ENCODE measurements around the gene FAM3C. TPM values are rescaled to one million over a fixed set of nuclear protein-coding genes. Genes with fewer than 3 reads are reported as not detected.
"Not testable (repeated sequence)": the region's sequence is repeated elsewhere in the genome, so short reads cannot be mapped to it uniquely, and the experiment has no call there.

The FAM3C gene, protein sequence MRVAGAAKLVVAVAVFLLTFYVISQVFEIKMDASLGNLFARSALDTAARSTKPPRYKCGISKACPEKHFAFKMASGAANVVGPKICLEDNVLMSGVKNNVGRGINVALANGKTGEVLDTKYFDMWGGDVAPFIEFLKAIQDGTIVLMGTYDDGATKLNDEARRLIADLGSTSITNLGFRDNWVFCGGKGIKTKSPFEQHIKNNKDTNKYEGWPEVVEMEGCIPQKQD
- 6.0 and 14.1 TPM in 2 replicates for total RNA-seq (2014; rRNA removed; shearing (Covaris generic))

DNA sequence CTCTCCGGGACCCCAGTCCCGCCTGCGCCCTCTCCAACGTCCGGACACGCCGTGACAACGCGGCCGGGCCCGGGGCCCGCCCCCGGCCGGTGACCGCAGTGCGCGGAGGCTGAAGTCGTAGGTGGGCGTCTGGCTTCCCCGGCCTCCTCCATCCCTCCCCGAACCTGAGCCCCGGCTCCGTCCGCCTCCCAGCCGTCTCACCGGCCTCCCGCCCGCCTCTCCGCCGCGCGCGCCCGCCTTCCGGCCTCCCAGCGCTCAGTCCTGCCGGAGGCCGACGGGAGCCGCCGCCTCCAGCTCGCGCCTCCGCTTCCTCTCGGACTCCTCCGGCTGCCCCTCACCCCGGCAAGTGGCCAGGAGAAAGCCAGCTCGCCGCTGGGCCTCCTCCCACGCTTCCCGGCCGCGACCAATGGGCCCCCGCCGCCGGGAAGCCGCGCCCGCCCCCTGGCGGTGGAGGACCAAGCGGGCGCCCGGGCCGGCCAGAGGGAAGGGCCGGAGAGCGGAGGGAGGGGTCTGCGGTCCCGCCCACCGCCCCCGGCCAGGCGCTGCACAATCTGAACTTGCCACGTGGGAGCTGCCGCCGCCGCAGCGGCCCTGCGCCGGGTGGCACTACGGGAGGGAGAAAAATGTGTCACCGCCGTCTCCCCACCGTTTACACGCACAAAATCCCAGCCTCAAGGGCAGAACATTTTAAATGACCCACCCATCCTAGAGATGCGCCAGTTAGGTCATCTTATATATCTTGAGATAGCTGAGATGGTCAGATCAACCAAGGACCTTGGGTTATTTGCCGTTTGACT lies at the start of gene FAM3C:
Gene FAM3C (minus strand): TSS at position 348 of the 797 bp plus-strand sequence. CDS start 13,339 bp downstream, outside the sequence.
- in situ Hi-C loops (cut with HindIII; ENCODE audit: low sequenced_read_pairs), result no loop called here

DNA sequence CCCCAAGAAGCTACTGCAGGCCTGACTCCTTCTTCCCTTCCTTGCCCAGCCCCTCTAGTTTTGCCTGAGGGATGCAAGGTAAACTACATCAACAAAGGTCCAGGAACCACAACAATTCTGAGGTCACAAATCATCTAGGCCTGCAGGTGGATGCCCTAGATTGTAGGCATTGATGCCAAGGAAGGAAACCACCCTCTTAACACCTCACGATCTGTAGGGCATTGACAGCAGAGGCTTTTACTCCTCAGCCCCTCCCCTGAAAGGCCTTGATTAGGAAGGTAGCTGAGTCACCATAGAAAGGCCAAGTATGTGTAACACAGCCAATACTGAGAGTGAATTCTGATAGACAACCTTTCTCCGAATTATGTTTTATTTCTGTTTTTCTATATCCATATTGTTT lies 46.7 kb upstream of the FAM3C start:
- in situ Hi-C loops (cut with HindIII; ENCODE audit: low sequenced_read_pairs), result no loop called here
- no peak for DNase-seq (ENCODE audit: low spot score)

More for the DNA sequence above, at the start of gene FAM3C:
- peak; percentile 88 for DNase-seq (ENCODE audit: low spot score)

DNA sequence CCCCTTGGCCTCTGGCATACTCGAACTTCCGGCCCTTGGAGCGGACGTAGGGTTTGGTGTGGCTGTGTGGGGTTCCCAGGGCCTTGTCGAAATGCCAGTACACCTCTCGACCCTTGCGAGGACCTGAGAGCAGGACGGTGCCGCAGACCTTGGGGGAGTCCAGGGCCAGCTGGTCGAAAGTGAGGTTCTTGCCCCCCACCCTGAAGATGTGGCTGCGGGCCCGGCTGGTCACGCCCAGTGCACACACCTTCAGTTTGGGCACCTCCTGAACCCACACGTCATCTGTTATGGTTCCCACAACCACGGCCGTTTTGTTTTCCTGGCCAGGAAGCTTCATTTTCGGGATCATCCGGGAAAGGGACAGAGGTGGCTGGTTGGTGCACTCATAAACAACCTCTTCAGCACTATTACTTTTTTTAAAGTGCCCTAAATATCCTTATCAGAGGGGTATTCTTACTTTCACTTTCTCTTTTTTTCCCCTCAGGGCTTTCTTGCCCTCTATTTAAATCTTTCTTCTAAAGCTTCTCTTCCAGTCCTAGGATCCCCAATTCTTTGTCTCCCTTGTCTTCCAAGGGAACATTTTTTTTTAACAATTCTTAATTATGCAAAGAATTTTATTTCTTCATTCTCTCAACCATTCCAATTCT lies 44.9 kb upstream of the FAM3C start:
- DNase-seq (ENCODE audit: low spot score), result no peak
- in situ Hi-C loops (cut with HindIII; ENCODE audit: low sequenced_read_pairs), result no loop called here

DNA sequence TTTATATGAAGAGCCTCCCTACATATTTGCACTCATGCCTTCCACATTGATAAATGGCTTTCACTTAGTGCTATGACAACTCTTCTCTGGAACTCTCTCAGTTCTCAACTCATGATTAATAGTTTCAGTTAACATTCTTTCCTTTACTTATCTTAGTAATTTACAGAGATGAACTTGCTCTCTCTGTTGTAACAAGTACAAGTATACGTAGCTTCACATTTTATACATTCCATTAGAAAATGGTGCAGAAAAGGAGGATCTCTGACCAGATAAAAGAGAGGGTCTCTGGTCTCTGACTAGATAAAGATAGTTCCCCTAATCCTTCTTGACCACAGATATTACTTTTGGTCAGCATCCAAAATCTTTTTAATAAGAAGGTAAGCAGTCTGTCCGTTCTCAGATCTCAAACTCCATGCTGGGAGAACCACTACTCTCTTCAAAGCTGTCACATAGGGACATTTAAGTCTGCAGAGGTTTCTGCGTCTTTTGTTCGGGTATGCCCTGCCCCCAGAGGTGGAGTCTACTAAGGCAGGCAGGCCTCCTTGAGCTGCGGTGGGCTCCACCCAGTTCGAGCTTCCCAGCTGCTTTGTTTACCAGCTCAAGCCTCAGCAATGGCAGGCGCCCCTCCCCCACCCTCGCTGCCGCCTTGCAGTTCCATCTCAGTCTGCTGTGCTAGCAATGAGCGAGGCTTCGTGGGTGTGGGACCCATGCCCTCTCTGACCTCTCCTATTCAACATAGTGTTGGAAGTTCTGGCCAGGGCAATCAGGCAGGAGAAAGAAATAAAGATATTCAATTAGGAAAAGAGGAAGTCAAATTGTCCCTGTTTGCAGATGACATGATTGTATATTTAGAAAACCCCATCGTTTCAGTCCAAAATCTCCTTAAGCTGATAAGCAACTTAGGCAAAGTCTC lies 42.2 kb upstream of the FAM3C start:
- DNase-seq (ENCODE audit: low spot score), result not testable (repeated sequence)

DNA sequence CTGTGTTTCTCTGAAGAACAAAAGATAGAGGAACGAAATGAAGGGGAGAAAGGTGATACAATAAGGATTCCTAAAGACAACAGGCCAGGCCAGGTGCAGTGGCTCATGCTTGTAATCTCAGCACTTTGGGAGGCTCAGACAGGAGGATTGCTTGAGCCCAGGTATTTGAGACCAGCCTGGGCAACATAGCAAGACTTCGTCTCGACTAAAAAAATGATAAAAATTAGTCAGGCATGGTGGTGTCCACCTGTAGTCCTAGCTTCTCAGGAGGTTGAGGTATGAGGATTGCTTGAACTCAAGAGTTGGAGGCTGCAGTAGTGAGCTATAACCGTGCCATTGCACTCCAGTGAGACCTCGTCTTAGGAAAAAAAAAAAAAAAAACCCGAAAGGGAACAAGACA lies 41.4 kb upstream of the FAM3C start:
- no peak for DNase-seq (ENCODE audit: low spot score)
- in situ Hi-C loops (cut with HindIII; ENCODE audit: low sequenced_read_pairs), result no loop called here

More for the DNA sequence above, 42.2 kb upstream of the FAM3C start:
- in situ Hi-C loops (cut with HindIII; ENCODE audit: low sequenced_read_pairs), result not testable (repeated sequence)

DNA sequence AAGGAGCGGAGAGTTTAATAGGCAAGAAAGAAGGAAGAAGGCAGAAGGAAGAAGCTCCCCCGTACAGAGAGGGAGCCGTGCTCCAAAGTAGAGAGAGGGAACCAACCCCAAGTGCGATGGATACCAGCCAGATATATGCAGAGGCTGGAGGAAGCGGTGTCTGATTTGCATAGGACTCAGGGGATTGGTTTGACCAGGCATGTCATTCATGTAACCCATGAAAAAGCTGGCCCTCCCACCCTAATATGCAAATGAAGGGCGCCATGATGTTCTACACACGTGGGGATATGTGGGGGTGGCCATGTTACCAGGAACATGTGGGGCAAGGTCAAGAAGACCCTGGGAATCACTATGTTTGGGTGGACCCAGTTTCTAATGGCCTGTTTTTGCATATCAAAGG lies 40.6 kb upstream of the FAM3C start:
- no peak for DNase-seq (ENCODE audit: low spot score)
- in situ Hi-C loops (cut with HindIII; ENCODE audit: low sequenced_read_pairs), result no loop called here

DNA sequence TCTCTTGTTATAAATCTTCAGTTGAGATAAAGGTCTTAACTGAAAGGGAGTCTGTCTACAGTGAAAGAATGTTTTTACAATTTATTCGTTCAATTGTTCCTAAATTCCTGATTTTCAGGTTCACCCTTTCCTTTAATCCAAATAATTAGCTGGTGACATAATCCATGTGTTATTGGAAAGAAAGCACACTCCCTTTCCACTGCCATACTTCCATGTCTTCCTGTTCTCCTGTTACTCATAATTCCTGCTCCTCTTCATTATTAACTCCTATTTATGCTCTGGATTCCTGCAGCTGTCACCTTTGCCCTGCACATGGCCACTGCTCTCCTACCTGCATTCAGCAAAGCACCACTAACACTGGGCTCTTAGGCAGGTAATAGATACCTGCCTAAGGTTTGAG lies 40.0 kb upstream of the FAM3C start:
- DNase-seq (ENCODE audit: low spot score), result no peak
- in situ Hi-C loops (cut with HindIII; ENCODE audit: low sequenced_read_pairs), result no loop called here

DNA sequence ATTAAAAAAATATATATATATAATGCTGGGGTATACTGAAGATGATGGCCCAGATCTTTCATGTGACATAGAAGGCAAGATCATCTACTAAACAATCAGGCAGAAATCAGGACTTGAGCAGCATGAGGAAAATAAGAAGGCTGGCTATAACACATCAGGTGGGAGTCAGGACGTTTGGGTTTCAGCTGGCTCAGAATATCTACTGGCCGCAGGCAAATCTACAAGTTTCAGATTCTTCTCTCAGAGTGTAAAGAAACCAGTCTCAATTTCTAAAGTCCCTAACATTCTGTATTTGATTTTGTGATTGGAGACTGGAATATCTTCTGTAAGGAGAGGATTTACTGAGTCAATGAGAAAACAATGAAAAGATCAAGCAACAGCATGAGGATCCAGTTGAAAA lies 37.7 kb upstream of the FAM3C start:
- in situ Hi-C loops (cut with HindIII; ENCODE audit: low sequenced_read_pairs), result no loop called here
- no peak for DNase-seq (ENCODE audit: low spot score)

DNA sequence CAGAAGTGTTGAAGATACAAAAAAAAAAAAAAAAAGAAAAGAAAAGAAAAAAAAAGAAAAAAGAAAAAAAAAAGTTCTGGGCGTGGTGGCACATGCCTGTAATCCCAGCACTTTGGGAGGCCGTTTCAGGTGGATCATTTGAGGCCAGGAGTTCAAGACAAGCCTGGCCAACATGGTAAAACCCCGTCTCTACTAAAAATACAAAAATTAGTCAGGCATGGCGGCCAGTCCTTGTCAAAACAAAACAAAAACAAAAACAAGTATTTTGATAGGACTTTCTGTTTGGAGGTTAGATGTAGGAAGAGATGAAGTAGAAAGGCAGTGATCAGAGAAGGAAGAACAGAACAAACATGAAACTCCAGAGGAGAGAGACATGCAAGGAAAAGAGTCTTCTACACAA lies 36.4 kb upstream of the FAM3C start:
- DNase-seq (ENCODE audit: low spot score); in situ Hi-C loops (cut with HindIII; ENCODE audit: low sequenced_read_pairs): not testable (repeated sequence)

DNA sequence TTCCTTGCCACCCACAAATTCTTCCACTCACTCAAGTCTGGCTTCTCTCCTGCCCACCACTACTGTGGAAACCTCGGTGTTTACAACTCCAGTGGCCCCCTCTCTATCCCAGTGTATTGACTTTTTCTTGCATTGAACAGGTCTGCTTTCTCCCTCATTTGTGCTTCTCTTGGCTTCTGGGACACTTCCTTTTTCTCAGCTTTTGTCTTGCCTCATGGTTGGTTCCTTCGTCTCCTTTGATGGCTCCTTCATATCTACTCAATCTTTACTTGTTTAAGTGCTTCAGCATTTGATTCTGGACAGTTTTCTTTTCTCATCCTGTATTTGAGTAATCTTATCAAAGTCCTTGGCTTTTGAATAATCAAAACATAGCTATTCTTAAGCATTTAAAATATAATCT lies 35.9 kb upstream of the FAM3C start:
- in situ Hi-C loops (cut with HindIII; ENCODE audit: low sequenced_read_pairs), result no loop called here
- DNase-seq (ENCODE audit: low spot score), result no peak

DNA sequence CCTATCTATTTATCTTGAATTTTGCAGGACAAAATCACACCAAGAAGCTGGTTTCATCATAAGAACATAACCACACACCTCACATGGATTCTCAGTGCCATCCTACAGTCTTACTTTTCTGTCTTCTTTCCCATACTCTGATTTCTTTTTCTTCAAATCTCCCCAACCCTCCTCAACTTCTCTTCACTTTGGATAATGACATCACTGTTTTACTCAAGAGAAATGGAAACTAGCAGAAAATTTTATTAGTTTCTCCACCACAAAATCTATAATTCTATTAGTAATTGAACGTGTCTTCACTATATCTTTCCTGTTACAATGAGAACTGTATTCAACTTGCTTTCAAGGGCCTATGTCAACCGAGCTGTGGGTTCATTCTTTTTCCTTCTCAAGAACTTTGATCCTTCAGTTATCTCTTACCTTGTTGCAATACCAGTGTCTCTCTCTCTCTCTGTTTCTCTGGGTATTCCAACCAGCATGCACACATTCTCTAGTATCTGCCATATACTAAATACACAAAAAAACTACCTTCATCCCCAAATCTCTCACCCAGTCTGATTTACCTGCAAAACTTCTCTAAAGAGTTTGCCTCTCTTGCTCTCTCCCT lies 35.4 kb upstream of the FAM3C start:
- in situ Hi-C loops (cut with HindIII; ENCODE audit: low sequenced_read_pairs), result no loop called here
- no peak for DNase-seq (ENCODE audit: low spot score)

DNA sequence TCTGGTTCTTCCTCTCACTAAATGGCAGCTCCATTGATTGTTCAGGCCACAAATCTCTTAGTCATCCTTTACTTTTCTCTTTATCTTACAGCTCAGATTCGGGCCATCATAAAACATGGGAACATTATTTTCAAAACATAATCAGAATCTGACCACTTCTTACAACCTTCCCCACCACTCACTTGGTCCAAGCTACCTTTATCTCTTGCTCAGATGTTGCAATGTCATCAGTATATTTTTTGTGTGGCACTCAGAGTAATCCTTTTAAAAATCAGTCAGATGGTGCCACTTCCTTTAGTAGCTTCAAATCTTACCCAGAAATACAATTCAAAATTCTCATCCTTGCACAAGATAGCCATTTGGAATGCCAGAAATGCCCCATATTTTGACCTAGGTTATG lies 34.5 kb upstream of the FAM3C start:
- DNase-seq (ENCODE audit: low spot score), result no peak
- in situ Hi-C loops (cut with HindIII; ENCODE audit: low sequenced_read_pairs), result no loop called here

DNA sequence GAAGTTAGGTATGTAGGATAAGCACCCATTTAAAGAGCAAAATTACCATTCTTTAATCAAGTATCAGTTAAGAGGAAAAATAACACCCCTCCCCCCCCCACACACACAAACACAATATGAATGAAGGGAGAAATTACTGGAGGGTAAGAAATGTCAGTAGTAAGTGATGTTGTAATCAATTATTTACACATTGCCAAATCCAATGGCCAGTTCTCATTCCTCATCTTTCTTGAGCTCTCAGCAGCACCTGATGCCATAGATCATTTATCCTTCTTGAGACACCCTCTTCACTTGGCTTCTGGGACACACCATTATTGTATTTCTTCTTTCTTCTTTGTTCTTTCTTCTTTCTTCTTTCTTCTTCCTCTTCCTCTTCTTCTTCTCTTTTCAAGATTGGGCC lies 33.7 kb upstream of the FAM3C start:
- in situ Hi-C loops (cut with HindIII; ENCODE audit: low sequenced_read_pairs), result no loop called here
- DNase-seq (ENCODE audit: low spot score), result no peak

DNA sequence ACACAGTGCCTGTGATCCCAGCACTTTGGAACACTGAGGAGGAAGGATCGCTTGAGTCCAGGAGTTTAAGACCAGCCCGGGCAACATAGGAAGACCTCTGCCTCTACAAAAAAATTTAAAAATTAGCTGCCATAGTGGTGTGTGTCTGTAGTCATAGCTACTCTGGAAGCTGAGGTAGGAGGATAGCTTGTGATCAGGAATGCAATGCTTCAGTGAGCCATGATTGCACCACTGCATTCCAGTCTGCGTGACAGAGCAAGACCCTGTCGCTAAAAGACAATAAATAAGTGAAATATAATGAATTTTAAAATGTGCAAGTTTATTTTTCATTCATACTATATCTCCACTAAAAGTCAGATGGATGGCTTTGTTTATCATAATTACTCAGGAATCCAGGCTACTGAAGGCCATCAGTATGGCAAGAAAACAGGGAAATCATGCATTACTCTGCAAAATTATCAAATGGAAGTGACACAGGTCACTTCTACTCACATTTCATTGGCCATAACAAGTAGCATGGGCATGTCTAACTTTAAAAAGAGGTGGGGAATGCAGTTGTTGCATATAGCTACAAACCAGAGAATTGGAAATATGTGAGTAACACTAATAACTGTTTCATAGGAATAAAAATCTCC lies 32.9 kb upstream of the FAM3C start:
- DNase-seq (ENCODE audit: low spot score), result no peak
- in situ Hi-C loops (cut with HindIII; ENCODE audit: low sequenced_read_pairs), result no loop called here

DNA sequence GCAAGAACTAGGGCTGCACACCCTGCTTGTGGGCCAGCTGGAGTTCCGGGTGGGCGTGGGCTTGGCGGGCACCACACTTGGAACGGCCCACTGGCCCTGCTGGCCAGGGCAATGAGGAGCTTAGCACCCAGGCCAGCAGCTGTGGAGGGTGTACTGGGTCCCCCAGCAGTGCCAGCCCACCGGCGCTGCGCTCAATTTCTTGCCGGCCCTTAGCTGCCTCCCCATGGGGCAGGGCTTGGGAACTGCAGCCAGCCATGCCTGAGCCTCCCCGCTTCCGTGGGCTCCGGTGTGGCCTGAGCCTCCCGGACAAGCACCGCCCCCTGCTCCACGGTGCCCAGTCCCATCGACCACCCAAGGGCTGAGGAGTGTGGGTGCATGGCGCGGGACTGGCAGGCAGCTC lies 25.6 kb upstream of the FAM3C start:
- in situ Hi-C loops (cut with HindIII; ENCODE audit: low sequenced_read_pairs), result not testable (repeated sequence)

DNA sequence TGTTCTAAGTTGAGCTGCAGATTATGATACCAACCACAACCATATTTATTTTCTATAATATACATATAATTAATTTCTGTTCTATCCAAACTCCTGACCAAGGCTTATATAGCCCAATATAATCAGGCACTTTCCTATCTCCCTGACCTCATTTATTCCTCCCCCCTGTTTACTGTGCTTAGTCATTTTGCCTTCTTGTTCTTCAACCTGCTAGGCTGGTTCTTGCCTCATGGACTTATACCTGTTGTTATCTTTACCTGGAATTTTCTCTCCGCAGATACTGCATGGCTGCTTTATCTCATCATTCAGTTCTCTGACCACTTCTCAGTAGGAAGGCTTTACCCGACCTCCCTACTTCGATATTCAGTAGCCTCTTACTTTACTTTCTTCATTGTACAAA lies 24.9 kb upstream of the FAM3C start:
- in situ Hi-C loops (cut with HindIII; ENCODE audit: low sequenced_read_pairs), result no loop called here
- DNase-seq (ENCODE audit: low spot score), result no peak

More for the DNA sequence above, 25.6 kb upstream of the FAM3C start:
- not testable (repeated sequence) for DNase-seq (ENCODE audit: low spot score)

DNA sequence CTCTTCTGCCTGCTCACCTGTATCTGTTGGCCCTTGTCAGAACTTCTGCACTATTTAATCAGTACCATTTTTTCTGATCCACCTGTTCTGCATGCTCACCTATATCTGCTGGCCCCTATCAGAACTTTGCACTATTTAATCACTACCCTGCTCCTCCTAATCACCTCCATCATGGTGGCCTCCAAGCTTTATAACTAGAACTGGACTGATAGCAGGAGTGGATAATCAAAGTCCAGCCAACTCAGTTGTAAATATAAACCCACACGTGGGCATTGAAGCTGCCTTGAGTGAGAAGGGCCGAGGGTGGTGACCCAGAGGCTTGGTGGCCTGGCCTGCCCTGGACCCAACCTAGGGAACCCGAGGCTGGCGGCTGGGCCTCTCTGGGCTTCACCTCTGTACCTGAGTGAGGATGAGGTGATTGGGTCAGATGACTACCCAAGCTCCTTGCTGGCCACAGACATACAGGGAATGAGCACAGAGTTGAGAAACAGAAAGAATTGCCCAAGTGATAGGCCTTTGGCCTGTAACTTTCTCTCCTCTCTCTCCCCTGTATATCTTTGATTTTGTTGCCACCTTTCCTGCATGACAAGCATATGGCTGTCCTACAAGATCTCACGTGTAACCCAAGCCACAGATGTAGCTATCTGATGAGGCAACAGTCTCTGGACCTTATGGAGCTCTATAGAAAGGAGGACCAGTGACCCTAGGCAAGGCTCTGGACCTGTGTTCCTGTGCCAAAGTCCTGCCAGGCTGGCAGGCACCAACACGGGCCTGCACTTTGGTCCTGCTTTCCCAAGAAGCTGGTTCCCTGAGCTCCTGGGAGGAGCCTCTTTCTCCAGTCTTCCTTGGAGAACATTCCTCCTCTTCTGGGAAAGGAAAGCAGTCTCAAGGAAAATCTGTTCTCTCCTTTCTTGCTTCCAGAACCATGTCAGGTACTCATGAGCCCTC lies 23.4 kb upstream of the FAM3C start:
- DNase-seq (ENCODE audit: low spot score), result no peak
- in situ Hi-C loops (cut with HindIII; ENCODE audit: low sequenced_read_pairs), result no loop called here
